H9 (cell line): ENCODE measurements around the gene TNIP1. TPM values are rescaled to one million over a fixed set of nuclear protein-coding genes. Genes with fewer than 3 reads are reported as not detected.

Experiments
- DNase-seq: peaks from one replicate; pipeline ENCODE4 v3.0.0-alpha.2; 2017
- H2AFZ ChIP-seq: one replicate; pipeline ENCODE4 v1.6.1; 2013; ENCODE audit warnings: mild to moderate bottlenecking, low read length, control low read depth, moderate library complexity
- H2AK5ac ChIP-seq: 2 replicates; pipeline ENCODE4 v1.6.1; 2013; ENCODE audit warnings: low read length, control low read depth, mixed read lengths; ENCODE audit not compliant: insufficient read length
- H2BK120ac ChIP-seq: one replicate; pipeline ENCODE4 v1.6.1; 2013; ENCODE audit warnings: low read depth, mild to moderate bottlenecking, low read length, control low read depth, inconsistent platforms; ENCODE audit not compliant: poor library complexity, severe bottlenecking
- H2BK12ac ChIP-seq: 2 replicates; pipeline ENCODE4 v1.6.1; 2013; ENCODE audit warnings: low read length, control low read depth, mixed read lengths, low read depth; ENCODE audit not compliant: insufficient read length
- H2BK15ac ChIP-seq: 2 replicates; pipeline ENCODE4 v1.6.1; 2013; ENCODE audit warnings: low read depth, low read length, control low read depth
- H2BK20ac ChIP-seq: one replicate; pipeline ENCODE4 v1.6.1; 2013; ENCODE audit warnings: low read depth, mild to moderate bottlenecking, low read length, control low read depth, inconsistent platforms; ENCODE audit not compliant: poor library complexity, severe bottlenecking
- H2BK5ac ChIP-seq: 2 replicates; pipeline ENCODE4 v1.6.1; 2013; ENCODE audit warnings: low read length, control low read depth, mixed read lengths; ENCODE audit not compliant: insufficient read length
- H3K14ac ChIP-seq: 2 replicates; pipeline ENCODE4 v1.6.1; 2013; ENCODE audit warnings: low read length, control low read depth; ENCODE audit not compliant: insufficient read depth
- H3K18ac ChIP-seq: 2 replicates; pipeline ENCODE4 v1.6.1; 2013; ENCODE audit warnings: low read depth, mild to moderate bottlenecking, mixed read lengths, low read length, control low read depth; ENCODE audit not compliant: insufficient read length
- H3K23ac ChIP-seq: 2 replicates; pipeline ENCODE4 v1.6.1; 2013; ENCODE audit warnings: low read length, control low read depth, mixed read lengths, low read depth; ENCODE audit not compliant: insufficient read length
- H3K23me2 ChIP-seq: 2 replicates; pipeline ENCODE4 v1.6.1; 2013; ENCODE audit warnings: low read depth, mild to moderate bottlenecking, mixed read lengths, low read length, control low read depth; ENCODE audit not compliant: insufficient read length, poor library complexity, severe bottlenecking
- H3K27ac ChIP-seq: 2 replicates; pipeline ENCODE4 v1.5.1; 2013; ENCODE audit warnings: low read length, control low read depth, mixed read lengths, low read depth; ENCODE audit not compliant: insufficient read length
- H3K27me3 ChIP-seq: 2 replicates; pipeline ENCODE4 v1.6.1; 2013; ENCODE audit warnings: low read length, control low read depth, inconsistent platforms; ENCODE audit not compliant: insufficient read depth
- H3K4ac ChIP-seq: 2 replicates; pipeline ENCODE4 v1.6.1; 2013; ENCODE audit warnings: low read depth, mild to moderate bottlenecking, control low read depth, inconsistent platforms, low read length, moderate library complexity
- H3K4me1 ChIP-seq: 2 replicates; pipeline ENCODE4 v1.6.1; 2013; ENCODE audit warnings: low read length, control low read depth, inconsistent platforms; ENCODE audit not compliant: insufficient read depth
- H3K4me2 ChIP-seq: 2 replicates; pipeline ENCODE4 v1.6.1; 2013; ENCODE audit warnings: low read length, control low read depth, mixed read lengths; ENCODE audit not compliant: insufficient read length, insufficient read depth
- H3K56ac ChIP-seq: 2 replicates; pipeline ENCODE4 v1.6.1; 2013; ENCODE audit warnings: low read depth, mild to moderate bottlenecking, mixed read lengths, low read length, control low read depth; ENCODE audit not compliant: insufficient read length
- H3K79me1 ChIP-seq: 2 replicates; pipeline ENCODE4 v1.6.1; 2013; ENCODE audit warnings: low read depth, mild to moderate bottlenecking, moderate library complexity, low read length, control low read depth, inconsistent platforms; ENCODE audit not compliant: insufficient read depth, poor library complexity, severe bottlenecking
- H3K79me2 ChIP-seq: 2 replicates; pipeline ENCODE4 v1.6.1; 2013; ENCODE audit warnings: low read length, control low read depth, inconsistent platforms; ENCODE audit not compliant: insufficient read depth
- H3K9ac ChIP-seq: 2 replicates; pipeline ENCODE4 v1.6.1; 2013; ENCODE audit warnings: low read length, control low read depth, mixed read lengths; ENCODE audit not compliant: insufficient read length; ENCODE audit errors: extremely low read depth
- H3K9me3 ChIP-seq: one replicate; pipeline ENCODE4 v1.6.1; 2013; ENCODE audit warnings: low read depth, low read length, inconsistent platforms; ENCODE audit not compliant: control insufficient read depth
- H3T11ph ChIP-seq: one replicate; pipeline ENCODE4 v1.6.1; 2013; ENCODE audit warnings: mild to moderate bottlenecking, low read length, control low read depth, inconsistent platforms
- H4K20me1 ChIP-seq: one replicate; pipeline ENCODE4 v1.6.1; 2013; ENCODE audit not compliant: control insufficient read depth, insufficient read length, insufficient read depth
- H4K5ac ChIP-seq: 2 replicates; pipeline ENCODE4 v1.6.1; 2013; ENCODE audit warnings: low read depth, mild to moderate bottlenecking, mixed read lengths, low read length, control low read depth; ENCODE audit not compliant: insufficient read length
- H4K8ac ChIP-seq: replicated peaks from 2 replicates; pipeline ENCODE4 v1.6.1; 2013; ENCODE audit warnings: low read length, control low read depth, mixed read lengths, low read depth; ENCODE audit not compliant: insufficient read length
- H4K91ac ChIP-seq: 2 replicates; pipeline ENCODE4 v1.6.1; 2013; ENCODE audit warnings: low read depth, mild to moderate bottlenecking, moderate library complexity, mixed read lengths, low read length, control low read depth; ENCODE audit not compliant: insufficient read length
- H3K27ac Mint-ChIP-seq, 3 experiments: 2 replicates in 2 of 3; 3 replicates in 1 of 3; pipeline ENCODE4 v1.8.0; 2020 to 2021; ENCODE audit warnings: mixed read lengths in 3 of 3, mild to moderate bottlenecking in 1 of 3, moderate library complexity in 1 of 3
- H3K27me3 Mint-ChIP-seq: 2 replicates; pipeline ENCODE4 v1.8.0; 2021; ENCODE audit warnings: low read depth, mild to moderate bottlenecking, moderate library complexity, mixed read lengths
- H3K36me3 Mint-ChIP-seq, 3 experiments: 2 replicates in 2 of 3; 3 replicates in 1 of 3; pipeline ENCODE4 v1.8.0; 2020 to 2021; ENCODE audit warnings: low read depth in 3 of 3, mixed read lengths in 3 of 3; ENCODE audit not compliant: insufficient read depth in 1 of 3
- H3K4me1 Mint-ChIP-seq, 2 experiments: 2 replicates each; pipeline ENCODE4 v1.8.0; 2020; ENCODE audit warnings: mixed read lengths in 2 of 2
- H3K4me3 Mint-ChIP-seq, 2 experiments: 2 replicates in 1 of 2; 3 replicates in 1 of 2; pipeline ENCODE4 v1.8.0; 2020 to 2021; ENCODE audit warnings: mild to moderate bottlenecking in 2 of 2, mixed read lengths in 2 of 2, moderate library complexity in 1 of 2
- H3K9me3 Mint-ChIP-seq, 2 experiments: 2 replicates in 1 of 2; 3 replicates in 1 of 2; pipeline ENCODE4 v1.8.0; 2020; ENCODE audit warnings: mild to moderate bottlenecking in 2 of 2, mixed read lengths in 2 of 2, moderate library complexity in 1 of 2
- CTCF ChIP-seq: fragments of 200-600 bp; sonication (generic); conservative IDR thresholded peaks from 3 replicates; pipeline ENCODE4 v1.8.0; 2021; ENCODE audit warnings: antibody characterized with exemption, mild to moderate bottlenecking
- WGBS: extraction: QIAGEN DNeasy Blood & Tissue Kit; methylation state at CpG from one replicate; pipeline ENCODE4 v1.1.7; 2013; ENCODE audit warnings: missing lambda C conversion rate, low lambda C conversion rate, mixed read lengths; ENCODE audit not compliant: insufficient read length; ENCODE audit errors: extremely low coverage; 5-methylcytosine and 5-hydroxymethylcytosine counted together
- total RNA-seq: library from RNA; stranded (reverse); gene quantifications from 2 replicates; pipeline ENCODE4 v1.2.1, GENCODE V29; 2021

The TNIP1 gene
- total RNA-seq, 1 experiment from 2014 or later = 40.8 TPM

DNA sequence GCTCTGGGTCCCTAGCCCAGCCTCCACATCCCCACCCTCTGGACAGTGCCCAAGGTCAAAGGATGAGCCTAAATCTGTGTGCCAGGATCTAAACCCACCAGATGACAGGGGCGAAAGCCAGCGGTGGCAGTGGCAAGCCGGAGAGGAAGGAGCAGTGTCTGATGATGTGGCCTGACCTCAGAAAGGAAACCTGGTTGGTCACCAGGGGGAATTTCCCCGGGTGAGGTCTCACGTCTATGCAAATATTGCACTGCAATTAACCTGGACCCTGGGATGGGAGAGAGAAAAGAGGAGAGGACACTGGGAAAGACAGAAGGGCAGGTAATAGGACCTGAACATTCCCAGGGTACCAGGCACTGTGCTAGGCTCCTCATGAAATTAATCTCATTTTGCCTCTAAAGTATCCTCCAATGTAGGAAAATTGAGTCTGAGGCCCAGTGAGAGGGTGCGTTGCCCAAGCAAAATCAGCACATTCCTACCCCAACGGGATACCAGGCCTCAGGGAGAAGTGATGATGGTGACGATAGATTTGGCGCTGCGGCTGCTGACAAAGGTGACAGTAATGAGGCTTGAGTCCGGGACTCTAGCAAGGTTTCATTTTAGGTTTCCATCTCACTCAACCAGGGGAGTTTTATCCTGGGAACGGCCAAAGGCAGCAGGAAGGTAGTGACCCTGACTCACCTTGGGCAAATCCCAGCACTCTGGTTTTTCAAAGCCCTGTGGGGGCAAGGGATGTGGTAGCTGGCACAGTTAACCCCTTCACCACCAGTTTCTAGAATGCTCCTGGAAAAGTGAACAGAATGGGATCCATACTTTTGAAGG, 13.4 kb upstream of the TNIP1 start:
- Mint-ChIP-seq H3K4me3 (no peak overlapping the region), H3K36me3 (no peaks in the 10 kb centered on the region), H3K9me3 (no peaks in the 10 kb centered on the region), H3K4me1 (peaks cover 32 to 35% of the 10 kb centered on the region in 2 experiments), H3K27ac (peak overlapping the region in 2 of 3 experiments; percentile 30 to 41; a peak in 4 of 7 replicates), H3K27me3 (no peaks in the 10 kb centered on the region; the same call in 1 of the 2 replicates)
- no peak overlapping the region for H2AFZ ChIP-seq
- no peak overlapping the region for H3K4me2 ChIP-seq
- no peak overlapping the region for H3K56ac ChIP-seq
- H3T11ph ChIP-seq = no peak overlapping the region
- WGBS = no CpG with 5 or more reads among the region's 12 CpGs
- H3K27ac ChIP-seq = no peak overlapping the region
- no peaks in the 10 kb centered on the region for H3K23me2 ChIP-seq
- no peak overlapping the region for H3K4ac ChIP-seq
- H2AK5ac ChIP-seq = no peak overlapping the region
- H3K4me1 ChIP-seq = peaks cover 2% of the 10 kb centered on the region; the same call in 1 of the 2 replicates
- DNase-seq = no peak
- H3K14ac ChIP-seq = no peak overlapping the region
- H2BK12ac ChIP-seq = no peak overlapping the region
- no peaks in the 10 kb centered on the region for H3K79me1 ChIP-seq
- H3K9me3 ChIP-seq = no peaks in the 10 kb centered on the region
- H2BK15ac ChIP-seq = no peak overlapping the region
- no peak for TF ChIP-seq CTCF
- H4K91ac ChIP-seq = no peak overlapping the region
- H3K27me3 ChIP-seq = no peaks in the 10 kb centered on the region
- no peak overlapping the region for H3K23ac ChIP-seq
- H2BK5ac ChIP-seq = no peak overlapping the region
- no peak overlapping the region for H2BK120ac ChIP-seq
- H2BK20ac ChIP-seq = no peak overlapping the region
- no peak overlapping the region for H4K8ac ChIP-seq
- H4K20me1 ChIP-seq = no peaks in the 10 kb centered on the region
- H4K5ac ChIP-seq = no peak overlapping the region
- no peak overlapping the region for H3K9ac ChIP-seq
- no peaks in the 10 kb centered on the region for H3K79me2 ChIP-seq
- no peak overlapping the region for H3K18ac ChIP-seq
